WERI-Rb-1 (cell line): ENCODE data around the gene HDGF.

Experiments
- DNase-seq: peaks from one replicate; pipeline ENCODE4 v3.0.0-alpha.2; 2020
- H3K27ac ChIP-seq: fragments of 250-450 bp; sonication (Bioruptor Pico); 2 replicates; pipeline ENCODE4 v1.5.1; 2020; ENCODE audit warnings: mild to moderate bottlenecking, moderate library complexity
- H3K27me3 ChIP-seq: fragments of 250-450 bp; sonication (Bioruptor Pico); 2 replicates; pipeline ENCODE4 v1.5.1; 2021; ENCODE audit warnings: mild to moderate bottlenecking, low read depth, moderate library complexity; ENCODE audit not compliant: insufficient read depth, severe bottlenecking
- H3K36me3 ChIP-seq: fragments of 250-450 bp; sonication (Bioruptor Pico); 2 replicates; pipeline ENCODE4 v1.5.1; 2020; ENCODE audit warnings: mild to moderate bottlenecking, moderate library complexity
- H3K4me3 ChIP-seq: 2 replicates; pipeline ENCODE4 v1.5.1; 2011; ENCODE audit warnings: low read depth, mild to moderate bottlenecking, control low read depth, low read length
- H3K9me3 ChIP-seq: fragments of 250-450 bp; sonication (Bioruptor Pico); 2 replicates; pipeline ENCODE4 v1.5.1; 2021; ENCODE audit warnings: mild to moderate bottlenecking, moderate library complexity; ENCODE audit not compliant: severe bottlenecking
- TF ChIP-seq, protein P1 (sequence below): IDR thresholded peaks from 2 replicates; pipeline ENCODE4 v1.5.1; 2011; ENCODE audit warnings: low read depth, mild to moderate bottlenecking, control low read depth, inconsistent platforms, low read length

The HDGF gene

GRCh38 chr1:156727926-156728598 lies 23.4 kb downstream of the HDGF start, which contains the start of gene METTL25B:
TSS of gene METTL25B (plus strand) at chr1:156728469. CDS start at chr1:156729105, 636 bp downstream.
- no peaks in the 10 kb centered on the region for H3K27me3 ChIP-seq
- peak within 1 kb of the TSS; percentile 96 for H3K4me3 ChIP-seq
- no peaks in the 10 kb centered on the region for H3K9me3 ChIP-seq
- H3K27ac ChIP-seq: peak within 1 kb of the TSS; percentile 70
- TF ChIP-seq, protein P1, sequence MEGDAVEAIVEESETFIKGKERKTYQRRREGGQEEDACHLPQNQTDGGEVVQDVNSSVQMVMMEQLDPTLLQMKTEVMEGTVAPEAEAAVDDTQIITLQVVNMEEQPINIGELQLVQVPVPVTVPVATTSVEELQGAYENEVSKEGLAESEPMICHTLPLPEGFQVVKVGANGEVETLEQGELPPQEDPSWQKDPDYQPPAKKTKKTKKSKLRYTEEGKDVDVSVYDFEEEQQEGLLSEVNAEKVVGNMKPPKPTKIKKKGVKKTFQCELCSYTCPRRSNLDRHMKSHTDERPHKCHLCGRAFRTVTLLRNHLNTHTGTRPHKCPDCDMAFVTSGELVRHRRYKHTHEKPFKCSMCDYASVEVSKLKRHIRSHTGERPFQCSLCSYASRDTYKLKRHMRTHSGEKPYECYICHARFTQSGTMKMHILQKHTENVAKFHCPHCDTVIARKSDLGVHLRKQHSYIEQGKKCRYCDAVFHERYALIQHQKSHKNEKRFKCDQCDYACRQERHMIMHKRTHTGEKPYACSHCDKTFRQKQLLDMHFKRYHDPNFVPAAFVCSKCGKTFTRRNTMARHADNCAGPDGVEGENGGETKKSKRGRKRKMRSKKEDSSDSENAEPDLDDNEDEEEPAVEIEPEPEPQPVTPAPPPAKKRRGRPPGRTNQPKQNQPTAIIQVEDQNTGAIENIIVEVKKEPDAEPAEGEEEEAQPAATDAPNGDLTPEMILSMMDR: no peak
- peak; percentile 92 for DNase-seq
- H3K36me3 ChIP-seq: peaks cover 57% of the 10 kb centered on the region

- TF ChIP-seq, protein P1: no peak
- Histone ChIP-seq H3K4me3 (peak overlapping the region; percentile 96), H3K36me3 (peaks cover 60% of the 10 kb centered on the region), H3K27me3 (no peaks in the 10 kb centered on the region), H3K27ac (peak overlapping the region; percentile 70), H3K9me3 (no peaks in the 10 kb centered on the region)
- DNase-seq: no peak
Measured at GRCh38 chr1:156727492-156727891, 24.0 kb downstream of the HDGF start.

DNA sequence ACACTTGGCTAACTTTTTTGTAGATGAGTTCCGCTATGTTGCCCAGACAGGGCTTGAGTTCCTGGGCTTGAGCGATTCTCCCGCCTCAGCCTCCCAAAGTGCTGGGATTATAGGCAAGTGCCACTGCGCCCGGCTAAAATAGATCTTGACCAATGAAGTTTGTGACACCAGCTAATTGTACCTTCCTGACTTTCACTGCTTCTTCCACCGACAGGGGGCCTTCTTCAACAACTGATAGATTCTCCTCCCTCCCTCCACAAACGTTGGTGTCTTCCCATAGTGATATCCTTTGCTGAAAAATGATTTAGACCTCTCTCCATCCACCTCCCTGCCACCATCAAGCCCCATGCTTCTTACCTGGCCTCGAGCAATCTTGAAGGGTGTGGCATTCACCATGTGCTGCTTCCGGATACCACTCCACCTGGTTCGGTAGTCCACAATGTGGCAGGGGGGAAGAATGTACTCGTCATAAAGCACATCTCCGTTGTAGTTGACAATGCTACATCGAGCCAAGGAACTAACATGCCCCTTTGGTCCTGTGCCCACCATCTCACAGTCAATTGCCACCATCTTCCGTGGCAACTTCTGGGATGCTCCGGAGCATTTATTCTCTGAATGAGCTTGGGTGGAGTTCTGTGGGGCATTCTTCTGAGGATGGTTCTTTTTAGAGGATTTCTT lies 24.8 kb downstream of the HDGF start:
- Histone ChIP-seq H3K9me3 (no peaks in the 10 kb centered on the region), H3K36me3 (peaks cover 67% of the 10 kb centered on the region), H3K27me3 (no peaks in the 10 kb centered on the region), H3K4me3 (no peak overlapping the region), H3K27ac (no peak overlapping the region; the same call in 1 of the 2 replicates)
- peak; percentile 89 for DNase-seq
- TF ChIP-seq, protein P1: peak; percentile 88

- H3K27me3 ChIP-seq: no peaks in the 10 kb centered on the region
- no peaks in the 10 kb centered on the region for H3K9me3 ChIP-seq
- DNase-seq: peak; percentile 96
- peak overlapping the region; percentile 11 for H3K27ac ChIP-seq
- TF ChIP-seq, protein P1: peak; percentile 100
- H3K4me3 ChIP-seq: no peak overlapping the region
- peaks cover 76% of the 10 kb centered on the region for H3K36me3 ChIP-seq
Measured at GRCh38 chr1:156725683-156726280, 25.7 kb downstream of the HDGF start.

DNA sequence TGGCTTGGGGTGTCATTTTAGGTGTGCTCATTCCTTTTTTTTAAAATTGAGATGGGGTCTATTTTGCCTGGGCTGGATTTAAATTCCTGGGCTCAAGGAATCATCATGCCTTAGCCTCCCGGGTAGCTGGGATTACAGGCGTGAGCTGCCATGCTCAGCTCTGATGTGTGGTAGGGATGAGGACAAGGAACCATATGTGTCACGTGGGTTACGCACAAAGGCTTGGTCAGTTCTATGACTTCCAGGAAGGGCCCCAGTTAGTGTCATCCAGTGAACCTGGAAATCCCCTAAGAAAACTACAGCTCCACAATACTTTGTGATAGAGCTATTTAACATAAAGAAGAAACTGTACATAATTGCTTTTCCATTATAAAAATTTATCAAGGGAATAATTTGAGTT lies 29.9 kb downstream of the HDGF start:
- Histone ChIP-seq H3K9me3 (no peaks in the 10 kb centered on the region), H3K36me3 (peaks cover 67% of the 10 kb centered on the region), H3K27me3 (no peaks in the 10 kb centered on the region), H3K27ac (no peak overlapping the region), H3K4me3 (no peak overlapping the region)
- DNase-seq: no peak
- TF ChIP-seq, protein P1: no peak
